Spleen (tissue), 11 donors: ENCODE results near the gene MACROD2. TPM values are rescaled to one million over a fixed set of nuclear protein-coding genes. Genes with fewer than 3 reads are reported as not detected.

Experiments
- DNase-seq: peaks from one replicate; pipeline ENCODE4 v3.0.0-alpha.2; 2020
- H3K27ac ChIP-seq, 8 donors: fragments of 200-600 bp; sonication (generic) in 7 of 8; 1 replicate in 4 of 8; 2 replicates in 4 of 8; pipeline versions ENCODE4 v1.5.0 to v1.8.0; 2016 to 2021; ENCODE audit warnings: inconsistent platforms in 4 of 8, mild to moderate bottlenecking in 4 of 8, moderate library complexity in 1 of 8
- H3K27me3 ChIP-seq, 7 donors: fragments of 200-600 bp; sonication (generic) in 6 of 7; replicated peaks in 1 of 7; 1 replicate in 4 of 7; 2 replicates in 3 of 7; pipeline versions ENCODE4 v1.5.0 to v1.8.0; 2016 to 2021; ENCODE audit warnings: inconsistent platforms in 3 of 7, mild to moderate bottlenecking in 1 of 7
- H3K36me3 ChIP-seq, 6 donors: fragments of 200-600 bp; sonication (generic) in 5 of 6; 1 replicate in 4 of 6; 2 replicates in 2 of 6; pipeline versions ENCODE4 v1.5.0 to v1.8.0; 2016 to 2021; ENCODE audit warnings: inconsistent platforms in 2 of 6
- H3K4me1 ChIP-seq, 6 donors: fragments of 200-600 bp; sonication (generic) in 5 of 6; 1 replicate in 3 of 6; 2 replicates in 3 of 6; pipeline versions ENCODE4 v1.5.0 to v1.8.0; 2016 to 2021; ENCODE audit warnings: inconsistent platforms in 3 of 6
- H3K4me3 ChIP-seq, 8 donors: fragments of 200-600 bp; sonication (generic) in 7 of 8; 1 replicate in 4 of 8; 2 replicates in 4 of 8; pipeline versions ENCODE4 v1.5.0 to v1.8.0; 2016 to 2021; ENCODE audit warnings: inconsistent platforms in 4 of 8, mild to moderate bottlenecking in 4 of 8, moderate library complexity in 2 of 8
- H3K9me3 ChIP-seq, 8 donors: fragments of 200-600 bp; sonication (generic) in 7 of 8; 1 replicate in 4 of 8; 2 replicates in 4 of 8; pipeline versions ENCODE4 v1.5.0 to v1.8.0; 2016 to 2021; ENCODE audit warnings: inconsistent platforms in 4 of 8
- CTCF ChIP-seq, 11 experiments: fragments of 200-600 bp in 7 of 11; fragments of 450-650 bp in 4 of 11; sonication (generic) in 4 of 11; IDR thresholded peaks in 8 of 11; conservative IDR thresholded peaks in 3 of 11; 1 replicate in 7 of 11; 2 replicates in 4 of 11; pipeline versions ENCODE4 v1.4.0 to v1.8.0; 2016 to 2021; ENCODE audit warnings: antibody characterized with exemption in 11 of 11, inconsistent platforms in 4 of 11, mild to moderate bottlenecking in 1 of 11
- POLR2A ChIP-seq, 3 donors: fragments of 450-650 bp; IDR thresholded peaks; one replicate each; pipeline ENCODE4 v1.5.1; 2017; ENCODE audit warnings: antibody characterized with exemption in 3 of 3, mild to moderate bottlenecking in 1 of 3
- POLR2AphosphoS5 ChIP-seq, 3 donors: sonication (generic); formaldehyde crosslinking; IDR thresholded peaks; one replicate each; pipeline ENCODE4 v1.5.1; 2017; ENCODE audit warnings: antibody characterized with exemption in 3 of 3
- WGBS, 5 donors: extraction: QIAGEN DNeasy Blood & Tissue Kit in 3 of 5; methylation state at CpG; one replicate each; pipeline versions ENCODE4 v1.1.5 to v1.1.7; 2013 to 2018; 5-methylcytosine and 5-hydroxymethylcytosine counted together
- intact Hi-C: fragments of 100-400 bp; cut with DNase I; formaldehyde crosslinking; loops from one replicate; pipeline ENCODE4 v1.15.0; 2023; ENCODE audit warnings: low total_unique reads
- polyA plus RNA-seq, 3 donors: library from polyadenylated mRNA; stranded (reverse); fragments of 200-250 nt; gene quantifications; one replicate each; pipeline ENCODE4 v1.2.1, GENCODE V29; 2013
- total RNA-seq, 7 donors: library from RNA; depleted of rRNA in 3 of 7; stranded (reverse); fragments of >200 nt in 3 of 7; fragmentation: NEBNext Ultra II Directional in 4 of 7; extraction: Animal tissue kit (Norgen Biotek cat#: 25700) in 4 of 7; gene quantifications; one replicate each; pipeline versions ENCODE4 v1.1.0 to v1.2.1, GENCODE V29; 2016 to 2021
- donor health status: healthy with polysubstance abuse.
- donor health status: DM: no; HTN: no; CAD: no; lungs with moderate emphysema.
- donor health status: DM: no; HTN: no; CAD: no.
- donor health status: Bipolar disorder and iron deficiency.
- donor health status: healthy.
- donor health status: DM: no; HTN: no; CAD: no.
- donor health status: DM: yes; HTN: yes; CAD: no.

MACROD2 gene
- total and polyA plus RNA-seq, 10 donors: 1.5 to 4.7 (median 3.4) TPM

GRCh38 chr20:14199111-14199510 lies 203.8 kb downstream of the MACROD2 start:
- DNase-seq: no peak
- Histone ChIP-seq H3K9me3 (peaks cover 0 to 15% (median 8%) of the 10 kb centered on the region in 8 donors), H3K4me3 (no peak overlapping the region), H3K27me3 (no peaks in the 10 kb centered on the region), H3K4me1 (no peaks in the 10 kb centered on the region), H3K27ac (no peak overlapping the region), H3K36me3 (no peaks in the 10 kb centered on the region)
- TF ChIP-seq POLR2AphosphoS5 (IDR thresholded peaks at IDR 0.05): no peak
- TF ChIP-seq POLR2A (IDR thresholded peaks at IDR 0.05): no peak
- no peak for TF ChIP-seq CTCF (IDR thresholded peaks at IDR 0.05 in 8 of 11, conservative IDR thresholded peaks at IDR 0.05 in 3 of 11)
- WGBS, 5 donors: 61 to 76% (median 68%) methylated on average over 2 of the region's 2 CpGs
- intact Hi-C loops: no loop called here

- intact Hi-C loops: no loop called here
- no peak for TF ChIP-seq CTCF (IDR thresholded peaks at IDR 0.05 in 8 of 11, conservative IDR thresholded peaks at IDR 0.05 in 3 of 11)
- TF ChIP-seq POLR2A (IDR thresholded peaks at IDR 0.05): no peak
- no peak for TF ChIP-seq POLR2AphosphoS5 (IDR thresholded peaks at IDR 0.05)
- H3K9me3 ChIP-seq: peaks cover 0 to 20% (median 10%) of the 10 kb centered on the region in 8 donors
- no peak for DNase-seq
- H3K36me3 ChIP-seq: no peaks in the 10 kb centered on the region
- no peaks in the 10 kb centered on the region for H3K4me1 ChIP-seq
- no peak overlapping the region for H3K27ac ChIP-seq
- no peaks in the 10 kb centered on the region for H3K27me3 ChIP-seq
- no peak overlapping the region for H3K4me3 ChIP-seq
- WGBS, 5 donors: 90 to 100% (median 94%) methylated on average over 2 of the region's 2 CpGs; no CpG with 5 or more reads in 1 of the 5 donors
Observed at GRCh38 chr20:14203657-14204056, 208.3 kb downstream of the MACROD2 start.

DNA sequence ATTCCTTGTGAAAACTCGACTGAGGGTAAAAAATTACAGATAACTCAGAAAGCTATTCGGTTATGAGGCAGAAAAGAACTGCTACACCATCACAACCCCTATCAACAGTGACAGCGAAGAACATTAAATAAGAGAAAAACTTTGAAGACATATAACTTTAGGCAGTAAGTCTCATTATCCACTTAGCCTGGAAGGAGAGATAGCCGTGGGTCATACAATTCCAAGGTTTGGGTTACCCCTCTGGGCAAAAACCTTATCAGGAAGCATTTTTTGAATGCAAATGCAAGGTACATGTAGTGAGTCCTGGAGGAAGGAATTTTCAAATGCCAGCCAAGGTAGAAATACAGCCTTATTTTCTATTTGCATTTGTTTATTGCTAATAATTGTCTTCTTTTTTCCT lies 212.3 kb downstream of the MACROD2 start:
- Histone ChIP-seq H3K27me3 (no peaks in the 10 kb centered on the region), H3K9me3 (peaks cover 0 to 20% (median 10%) of the 10 kb centered on the region in 8 donors), H3K27ac (no peak overlapping the region), H3K4me3 (no peak overlapping the region), H3K36me3 (no peaks in the 10 kb centered on the region), H3K4me1 (no peaks in the 10 kb centered on the region)
- intact Hi-C loops: no loop called here
- DNase-seq: no peak
- WGBS, 5 donors: 38 to 69% (median 42%) methylated on average over 4 of the region's 4 CpGs
- TF ChIP-seq POLR2A (IDR thresholded peaks at IDR 0.05) (no peak), POLR2AphosphoS5 (IDR thresholded peaks at IDR 0.05) (no peak), CTCF (IDR thresholded peaks at IDR 0.05 in 8 of 11, conservative IDR thresholded peaks at IDR 0.05 in 3 of 11) (no peak)

- intact Hi-C loops: no loop called here
- no peaks in the 10 kb centered on the region for H3K4me1 ChIP-seq
- DNase-seq: no peak
- H3K36me3 ChIP-seq: no peaks in the 10 kb centered on the region
- H3K27me3 ChIP-seq: no peaks in the 10 kb centered on the region
- WGBS, 5 donors: 85 to 100% (median 89%) methylated on average over 1 of the region's 1 CpG
- H3K4me3 ChIP-seq: no peak overlapping the region
- no peak overlapping the region for H3K27ac ChIP-seq
- peaks cover 0 to 13% (median 0%) of the 10 kb centered on the region in 8 donors for H3K9me3 ChIP-seq
- no peak for TF ChIP-seq POLR2A (IDR thresholded peaks at IDR 0.05)
- no peak for TF ChIP-seq POLR2AphosphoS5 (IDR thresholded peaks at IDR 0.05)
- no peak for TF ChIP-seq CTCF (IDR thresholded peaks at IDR 0.05 in 8 of 11, conservative IDR thresholded peaks at IDR 0.05 in 3 of 11)
Observed at GRCh38 chr20:14208956-14209355, 213.6 kb downstream of the MACROD2 start.
